Body of pancreas (tissue), 4 donors: ENCODE data around the gene RNF151. TPM values are rescaled to one million over a fixed set of nuclear protein-coding genes. Genes with fewer than 3 reads are reported as not detected.
"Not testable (repeated sequence)": the region's sequence is repeated elsewhere in the genome, so short reads cannot be mapped to it uniquely, and the experiment has no call there.

ENCODE experiments used
- ATAC-seq: fragments of 150-250 bp; one replicate; pipeline ENCODE4 v1.9.1; 2016
- DNase-seq, 4 donors: peaks; one replicate each; pipeline ENCODE4 v3.0.0-alpha.2; 2019
- H3K27ac ChIP-seq, 4 donors: fragments of 200-600 bp; sonication (generic); 1 replicate in 3 of 4; 2 replicates in 1 of 4; pipeline versions ENCODE4 v1.5.1 to v1.6.1; 2016 to 2019; ENCODE audit warnings: mild to moderate bottlenecking in 1 of 4, mixed read lengths in 1 of 4, moderate library complexity in 1 of 4
- H3K27me3 ChIP-seq, 2 donors: fragments of 200-600 bp; sonication (generic); one replicate each; pipeline ENCODE4 v1.6.0; 2016; ENCODE audit warnings: mild to moderate bottlenecking in 1 of 2
- H3K36me3 ChIP-seq, 2 donors: fragments of 200-600 bp; sonication (generic); replicated peaks in 1 of 2; 2 replicates each; pipeline ENCODE4 v1.5.1; 2016; ENCODE audit warnings: low read depth in 2 of 2; ENCODE audit not compliant: insufficient read depth in 1 of 2
- H3K4me1 ChIP-seq: fragments of 200-600 bp; sonication (generic); one replicate; pipeline ENCODE4 v1.6.0; 2016
- H3K4me3 ChIP-seq, 2 donors: fragments of 200-600 bp; sonication (generic); 1 replicate in 1 of 2; 2 replicates in 1 of 2; pipeline ENCODE4 v1.5.1; 2016 to 2019
- H3K9me3 ChIP-seq, 3 donors: fragments of 200-600 bp; sonication (generic); 1 replicate in 2 of 3; 2 replicates in 1 of 3; pipeline ENCODE4 v1.5.1; 2016
- POLR2A ChIP-seq, 3 donors: fragments of 450-650 bp; IDR thresholded peaks; one replicate each; pipeline ENCODE4 v1.6.1; 2016; ENCODE audit warnings: antibody characterized with exemption in 3 of 3, mild to moderate bottlenecking in 2 of 3
- WGBS, 2 donors: methylation state at CpG; one replicate each; pipeline ENCODE4 v1.1.5; 2017; 5-methylcytosine and 5-hydroxymethylcytosine counted together
- intact Hi-C: fragments of 100-400 bp; cut with DNase I; formaldehyde crosslinking; loops from one replicate; pipeline ENCODE4 v1.15.1; 2023
- total RNA-seq, 2 donors: library from RNA; depleted of rRNA; stranded (reverse); fragments of >200 nt; gene quantifications; one replicate each; pipeline ENCODE4 v1.1.0, GENCODE V29; 2016
- TF ChIP-seq, protein P1 (sequence below), 7 experiments: fragments of 450-650 bp in 4 of 7; fragments of 200-600 bp in 3 of 7; sonication (generic) in 3 of 7; IDR thresholded peaks; one replicate each; pipeline ENCODE4 v1.5.1; 2016 to 2019; ENCODE audit warnings: antibody characterized with exemption in 7 of 7

The RNF151 gene
- total RNA-seq, 2 donors from 2014 or later, result not detected

DNA sequence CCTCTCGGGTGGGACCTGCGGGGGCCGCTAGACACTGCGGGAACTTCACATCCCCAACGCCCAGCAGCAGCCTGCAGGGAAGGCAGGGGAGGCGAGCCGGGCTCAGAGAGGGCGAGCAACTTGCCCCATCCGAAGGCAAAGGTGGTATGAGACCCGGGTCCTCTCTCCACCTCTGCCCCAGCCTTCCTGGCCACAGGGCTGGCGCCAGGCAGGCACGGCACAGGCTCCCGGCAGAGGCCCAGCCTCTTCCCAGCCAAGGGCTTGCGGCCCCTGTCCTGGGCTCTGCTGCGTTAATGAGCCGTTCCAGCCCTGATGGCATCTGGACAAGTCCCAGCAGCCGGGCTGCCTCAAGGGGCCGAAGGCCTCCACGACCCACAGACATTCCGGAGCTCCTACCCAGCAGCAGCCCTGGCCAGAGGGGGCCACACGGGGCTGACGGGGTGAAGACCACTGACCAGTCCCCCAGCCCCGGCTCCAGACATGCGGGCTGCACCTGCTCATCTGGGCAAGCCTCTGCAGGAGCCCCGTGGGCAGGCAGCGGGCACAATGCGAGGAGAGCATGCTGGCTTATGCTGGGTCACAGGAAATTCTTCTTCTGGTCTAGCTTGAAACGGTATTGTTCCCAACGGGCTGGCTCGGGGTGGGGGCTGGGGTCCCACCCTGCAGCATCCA is 47.2 kb upstream of the RNF151 start:
- Histone ChIP-seq H3K27ac (no peak overlapping the region), H3K9me3 (no peaks in the 10 kb centered on the region), H3K4me3 (no peak overlapping the region), H3K27me3 (peaks cover 0 to 40% of the 10 kb centered on the region in 2 donors), H3K36me3 (no peaks in the 10 kb centered on the region), H3K4me1 (peaks cover 19% of the 10 kb centered on the region)
- ATAC-seq (no peak), DNase-seq (no peak)
- intact Hi-C loops, result no loop called here
- TF ChIP-seq, protein P1, sequence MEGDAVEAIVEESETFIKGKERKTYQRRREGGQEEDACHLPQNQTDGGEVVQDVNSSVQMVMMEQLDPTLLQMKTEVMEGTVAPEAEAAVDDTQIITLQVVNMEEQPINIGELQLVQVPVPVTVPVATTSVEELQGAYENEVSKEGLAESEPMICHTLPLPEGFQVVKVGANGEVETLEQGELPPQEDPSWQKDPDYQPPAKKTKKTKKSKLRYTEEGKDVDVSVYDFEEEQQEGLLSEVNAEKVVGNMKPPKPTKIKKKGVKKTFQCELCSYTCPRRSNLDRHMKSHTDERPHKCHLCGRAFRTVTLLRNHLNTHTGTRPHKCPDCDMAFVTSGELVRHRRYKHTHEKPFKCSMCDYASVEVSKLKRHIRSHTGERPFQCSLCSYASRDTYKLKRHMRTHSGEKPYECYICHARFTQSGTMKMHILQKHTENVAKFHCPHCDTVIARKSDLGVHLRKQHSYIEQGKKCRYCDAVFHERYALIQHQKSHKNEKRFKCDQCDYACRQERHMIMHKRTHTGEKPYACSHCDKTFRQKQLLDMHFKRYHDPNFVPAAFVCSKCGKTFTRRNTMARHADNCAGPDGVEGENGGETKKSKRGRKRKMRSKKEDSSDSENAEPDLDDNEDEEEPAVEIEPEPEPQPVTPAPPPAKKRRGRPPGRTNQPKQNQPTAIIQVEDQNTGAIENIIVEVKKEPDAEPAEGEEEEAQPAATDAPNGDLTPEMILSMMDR (IDR thresholded peaks at IDR 0.05), result no peak
- no peak for TF ChIP-seq POLR2A (IDR thresholded peaks at IDR 0.05)
- WGBS, 2 donors, result 30 to 60% methylated on average over 9 to 30 of the region's 30 CpGs

DNA sequence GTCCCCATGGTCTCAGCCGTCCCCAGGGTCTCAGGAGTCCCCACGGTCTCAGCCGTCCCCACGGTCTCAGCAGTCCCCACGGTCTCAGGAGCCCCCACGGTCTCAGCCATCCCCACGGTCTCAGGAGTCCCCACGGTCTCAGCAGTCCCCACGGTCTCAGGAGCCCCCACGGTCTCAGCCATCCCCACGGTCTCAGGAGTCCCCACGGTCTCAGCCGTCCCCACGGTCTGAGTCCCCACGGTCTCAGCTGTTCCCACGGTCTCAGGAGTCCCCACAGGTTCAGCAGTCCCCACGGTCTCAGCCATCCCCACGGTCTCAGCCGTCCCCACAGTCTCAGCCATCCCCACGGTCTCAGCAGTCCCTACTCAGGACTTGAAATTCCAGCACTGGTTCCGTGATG is 46.5 kb upstream of the RNF151 start:
- ATAC-seq, H3K27ac ChIP-seq, H3K4me3 ChIP-seq, DNase-seq, H3K9me3 ChIP-seq, intact Hi-C loops, H3K36me3 ChIP-seq: not testable (repeated sequence)
- WGBS, 2 donors, result 51 to 53% methylated on average over 19 to 21 of the region's 21 CpGs
- H3K27me3 ChIP-seq, result peaks cover 0 to 40% of the 10 kb centered on the region in 2 donors
- peaks cover 19% of the 10 kb centered on the region for H3K4me1 ChIP-seq

DNA sequence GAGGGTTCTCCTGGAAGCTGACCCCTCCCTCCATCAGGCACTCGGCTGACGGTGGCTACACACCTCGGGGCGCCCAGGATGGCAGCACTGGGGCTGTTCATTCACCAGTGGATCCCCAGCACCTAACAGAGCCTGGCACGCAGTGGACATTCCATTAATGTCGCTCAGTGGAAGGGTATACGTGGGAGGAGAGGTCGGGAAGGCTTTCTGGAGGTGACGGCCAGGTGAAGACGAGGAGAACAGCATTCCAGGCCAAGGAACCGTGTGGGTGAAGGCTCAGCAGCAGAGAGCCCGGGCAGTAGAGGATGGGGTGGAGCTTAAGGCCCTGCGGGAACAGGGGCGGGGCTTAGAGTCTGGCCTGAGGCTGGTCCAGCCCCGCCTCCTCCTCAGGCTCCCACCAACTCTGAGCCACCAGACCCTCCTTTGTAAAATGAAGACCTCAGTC is 45.9 kb upstream of the RNF151 start:
- Histone ChIP-seq H3K27me3 (peaks cover 0 to 40% of the 10 kb centered on the region in 2 donors), H3K36me3 (no peaks in the 10 kb centered on the region), H3K4me3 (no peak overlapping the region), H3K9me3 (no peaks in the 10 kb centered on the region), H3K4me1 (peaks cover 19% of the 10 kb centered on the region), H3K27ac (no peak overlapping the region)
- ATAC-seq (peak; percentile 57), DNase-seq (peak in 3 of 4 donors; percentile 56 to 77 (median 60))
- 9% methylated on average over 10 to 15 of the region's 15 CpGs for WGBS, 2 donors
- TF ChIP-seq, protein P1 (IDR thresholded peaks at IDR 0.05), result no peak
- no peak for TF ChIP-seq POLR2A (IDR thresholded peaks at IDR 0.05)
- intact Hi-C loops, result no loop called here

DNA sequence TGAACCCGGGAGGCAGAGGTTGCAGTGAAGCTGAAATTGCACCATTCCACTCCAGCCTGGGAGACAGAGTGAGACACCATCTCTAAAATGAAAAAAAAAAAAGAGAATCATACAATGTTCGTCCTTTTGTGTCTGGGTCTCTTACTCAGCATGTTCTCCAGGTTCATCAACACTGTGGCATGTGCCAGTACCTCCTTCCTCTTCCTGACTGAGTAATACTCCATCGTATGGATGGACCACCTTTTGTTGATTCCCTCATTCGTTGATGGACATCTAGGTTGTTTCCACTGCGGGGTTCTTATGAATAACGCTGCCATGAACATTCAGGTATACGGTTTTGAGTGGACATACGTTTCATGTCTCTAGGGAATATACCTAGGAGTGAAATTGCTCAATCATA is 44.3 kb upstream of the RNF151 start:
- H3K9me3 ChIP-seq, result no peaks in the 10 kb centered on the region
- DNase-seq, result no peak
- intact Hi-C loops, result no loop called here
- 71 to 73% methylated on average over 8 of the region's 8 CpGs for WGBS, 2 donors
- H3K4me1 ChIP-seq, result peaks cover 17% of the 10 kb centered on the region
- H3K4me3 ChIP-seq, result no peak overlapping the region
- peaks cover 0 to 31% of the 10 kb centered on the region in 2 donors for H3K27me3 ChIP-seq
- H3K27ac ChIP-seq, result no peak overlapping the region
- no peak for TF ChIP-seq POLR2A (IDR thresholded peaks at IDR 0.05)
- TF ChIP-seq, protein P1 (IDR thresholded peaks at IDR 0.05), result no peak
- no peak for ATAC-seq
- no peaks in the 10 kb centered on the region for H3K36me3 ChIP-seq

DNA sequence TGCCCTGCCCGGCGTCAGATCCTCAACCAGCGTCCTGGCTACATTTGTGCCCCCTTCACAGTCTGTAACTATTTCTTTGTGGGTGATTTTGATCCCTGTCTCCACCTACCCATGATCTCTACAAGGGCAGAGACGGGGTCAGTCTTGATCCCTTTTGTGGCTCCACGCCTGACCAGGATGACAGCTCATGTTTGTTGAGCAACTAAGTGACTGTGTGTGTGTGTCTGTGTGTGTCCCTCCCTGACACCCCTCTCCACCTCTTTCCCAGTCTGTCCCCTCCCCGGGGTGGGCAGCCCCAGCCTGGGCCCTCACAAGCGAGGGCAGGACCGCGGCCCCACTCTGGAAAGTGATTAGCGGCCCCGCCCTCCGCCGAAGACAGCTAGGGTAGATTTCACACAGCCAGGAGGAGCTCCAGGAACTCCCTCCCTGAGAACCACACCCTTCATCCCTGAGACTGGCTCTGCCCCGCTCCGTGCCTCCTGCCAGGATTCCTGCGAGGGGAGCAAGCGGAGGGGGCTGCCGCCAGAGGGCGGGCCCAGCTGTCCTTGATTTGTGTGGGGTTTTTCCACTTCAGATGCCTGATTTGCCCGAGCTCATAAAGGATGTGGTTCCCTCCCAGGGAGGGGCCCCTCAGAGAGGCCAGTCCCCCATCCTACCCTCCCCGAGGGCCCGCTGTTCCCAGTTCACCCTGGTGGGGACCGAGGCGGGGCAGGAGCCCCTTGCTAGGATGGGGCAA is 43.2 kb upstream of the RNF151 start:
- DNase-seq (no peak), ATAC-seq (peak; percentile 23)
- Histone ChIP-seq H3K9me3 (no peaks in the 10 kb centered on the region), H3K4me3 (no peak overlapping the region), H3K36me3 (no peaks in the 10 kb centered on the region), H3K4me1 (peaks cover 11% of the 10 kb centered on the region), H3K27ac (no peak overlapping the region), H3K27me3 (peaks cover 0 to 26% of the 10 kb centered on the region in 2 donors)
- TF ChIP-seq, protein P1 (IDR thresholded peaks at IDR 0.05), result peak in 2 of 7 experiments; percentile 21 to 23
- TF ChIP-seq POLR2A (IDR thresholded peaks at IDR 0.05), result no peak
- WGBS, 2 donors, result 27 to 38% methylated on average over 13 to 24 of the region's 24 CpGs
- intact Hi-C loops, result no loop called here
